Left renal pelvis (tissue), 4 donors: ENCODE measurements around the gene LRRC10. TPM values are rescaled to one million over a fixed set of nuclear protein-coding genes. Genes with fewer than 3 reads are reported as not detected.
A peak's percentile ranks its signal among the peaks of the same experiment; 100 is the strongest.

ENCODE experiments used
- DNase-seq, 4 donors: peaks; one replicate each; pipeline ENCODE4 v3.0.0-alpha.2; 2013; ENCODE audit warnings: low read depth in 4 of 4, low spot score in 3 of 4
- polyA plus RNA-seq, 4 donors: library from polyadenylated mRNA; unstranded; fragments of 120-200 nt; gene quantifications; one replicate each; pipeline ENCODE4 v1.2.1, GENCODE V29; 2013; ENCODE audit not compliant: insufficient read length in 4 of 4

The LRRC10 gene, protein sequence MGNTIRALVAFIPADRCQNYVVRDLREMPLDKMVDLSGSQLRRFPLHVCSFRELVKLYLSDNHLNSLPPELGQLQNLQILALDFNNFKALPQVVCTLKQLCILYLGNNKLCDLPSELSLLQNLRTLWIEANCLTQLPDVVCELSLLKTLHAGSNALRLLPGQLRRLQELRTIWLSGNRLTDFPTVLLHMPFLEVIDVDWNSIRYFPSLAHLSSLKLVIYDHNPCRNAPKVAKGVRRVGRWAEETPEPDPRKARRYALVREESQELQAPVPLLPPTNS
- polyA plus RNA-seq: not detected

DNA sequence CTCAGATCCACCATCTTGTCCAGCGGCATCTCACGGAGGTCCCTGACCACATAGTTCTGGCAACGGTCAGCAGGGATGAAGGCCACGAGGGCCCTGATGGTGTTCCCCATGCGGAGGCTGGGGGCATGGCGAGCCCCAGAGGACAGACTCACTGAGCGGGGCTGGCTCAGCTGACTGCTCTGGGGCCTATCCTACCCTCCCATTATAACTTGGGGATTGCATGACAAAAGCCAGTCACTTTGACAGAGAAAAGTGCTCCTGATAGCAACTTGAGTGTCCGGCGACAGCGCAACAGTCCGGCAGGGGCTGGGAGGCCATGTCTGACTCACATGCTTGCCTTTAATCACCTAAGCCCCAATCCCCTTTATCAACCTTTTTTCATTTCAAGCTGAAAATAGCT is at the start of gene LRRC10:
TSS of gene LRRC10 (minus strand) at position 179 of the 400 bp plus-strand sequence. CDS start at position 110, 69 bp downstream.
- no peak for DNase-seq

DNA sequence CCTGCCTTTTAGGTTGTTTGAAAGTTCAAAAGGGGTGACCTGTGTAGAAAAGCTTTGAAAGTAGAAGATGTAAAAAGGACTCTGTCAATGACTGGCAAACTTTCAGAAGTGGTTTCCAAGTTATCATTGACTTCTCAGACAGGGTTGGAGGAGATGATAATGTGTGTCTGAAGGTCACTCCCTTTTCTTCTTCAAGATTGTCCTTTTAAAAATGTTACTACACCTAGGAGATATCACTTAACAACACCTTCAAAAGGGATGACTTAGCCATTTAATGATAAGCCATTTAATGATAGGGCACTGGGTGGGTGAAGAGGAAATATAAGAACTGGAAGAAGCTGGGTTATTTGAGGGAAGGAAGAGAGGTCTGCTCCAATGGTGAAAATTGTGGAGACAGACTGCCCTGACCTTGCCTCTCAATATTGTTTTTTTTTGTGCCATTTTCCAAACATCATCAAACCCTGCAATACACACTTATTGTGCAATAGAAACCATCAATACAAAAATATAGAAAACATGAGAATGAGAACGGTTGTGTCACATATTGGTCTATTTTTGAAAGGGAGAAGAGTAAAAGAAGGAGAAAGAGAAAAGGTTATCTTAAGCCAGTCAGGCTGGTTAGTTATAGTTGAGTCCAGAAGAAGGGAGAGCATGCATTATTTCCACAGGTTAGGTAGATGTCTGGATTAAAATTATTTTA is 49.6 kb upstream of the LRRC10 start:
- no peak for DNase-seq

DNA sequence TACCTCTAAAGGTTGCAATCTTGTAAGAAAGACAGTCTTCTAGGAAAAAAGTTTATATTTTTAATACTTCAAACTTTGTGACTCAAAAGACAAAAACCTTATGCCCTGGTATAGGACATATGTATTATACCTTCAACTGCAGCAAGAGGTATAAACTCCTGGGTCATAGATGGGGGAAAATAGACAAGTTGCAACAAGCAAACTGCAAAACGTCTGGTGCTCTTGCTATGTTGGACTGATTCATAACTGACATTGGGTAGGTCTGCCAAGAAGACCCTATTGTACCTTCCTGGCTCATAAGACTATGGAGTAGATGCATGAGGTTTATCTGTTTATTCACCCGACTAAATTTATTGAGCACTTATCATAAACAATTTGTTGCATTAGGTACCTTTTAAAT is 47.5 kb upstream of the LRRC10 start:
- DNase-seq: no peak

DNA sequence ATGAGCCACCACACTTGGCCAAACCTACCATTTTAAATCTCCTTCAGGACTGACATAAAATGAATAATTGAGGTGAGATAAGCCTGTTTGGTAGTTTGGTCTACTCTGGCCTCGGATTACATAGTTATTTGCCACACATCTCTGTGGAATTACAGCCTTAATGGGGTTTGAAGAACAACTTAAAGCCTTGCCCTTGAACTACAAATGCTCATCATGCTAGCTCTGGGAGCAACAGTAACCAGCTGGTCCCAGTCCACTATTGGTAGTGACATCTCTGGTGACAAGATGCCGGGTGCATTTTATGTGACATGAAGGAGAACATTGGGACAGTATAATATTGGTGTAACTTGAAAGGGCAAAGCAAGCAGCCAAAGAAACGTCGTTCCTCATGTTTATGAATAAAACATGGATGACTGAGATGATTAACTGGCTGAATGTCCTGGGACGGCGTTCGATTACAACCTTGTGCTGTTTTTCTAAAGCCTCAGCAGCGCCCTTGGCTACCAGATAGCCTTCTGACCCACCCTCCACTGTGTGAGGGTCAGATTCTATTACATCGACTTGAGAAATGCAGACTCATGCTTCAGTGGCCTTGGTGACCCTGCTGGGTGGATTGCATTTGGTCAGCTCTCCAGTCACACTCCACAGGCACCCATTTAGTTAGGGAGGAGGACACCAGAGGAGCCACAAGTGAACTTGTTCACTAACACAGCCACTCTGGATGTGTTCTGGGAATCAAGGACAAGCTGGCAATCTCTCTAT is 46.9 kb upstream of the LRRC10 start:
- DNase-seq: peak in 3 of 4 donors; percentile 12 to 58 (median 19)

DNA sequence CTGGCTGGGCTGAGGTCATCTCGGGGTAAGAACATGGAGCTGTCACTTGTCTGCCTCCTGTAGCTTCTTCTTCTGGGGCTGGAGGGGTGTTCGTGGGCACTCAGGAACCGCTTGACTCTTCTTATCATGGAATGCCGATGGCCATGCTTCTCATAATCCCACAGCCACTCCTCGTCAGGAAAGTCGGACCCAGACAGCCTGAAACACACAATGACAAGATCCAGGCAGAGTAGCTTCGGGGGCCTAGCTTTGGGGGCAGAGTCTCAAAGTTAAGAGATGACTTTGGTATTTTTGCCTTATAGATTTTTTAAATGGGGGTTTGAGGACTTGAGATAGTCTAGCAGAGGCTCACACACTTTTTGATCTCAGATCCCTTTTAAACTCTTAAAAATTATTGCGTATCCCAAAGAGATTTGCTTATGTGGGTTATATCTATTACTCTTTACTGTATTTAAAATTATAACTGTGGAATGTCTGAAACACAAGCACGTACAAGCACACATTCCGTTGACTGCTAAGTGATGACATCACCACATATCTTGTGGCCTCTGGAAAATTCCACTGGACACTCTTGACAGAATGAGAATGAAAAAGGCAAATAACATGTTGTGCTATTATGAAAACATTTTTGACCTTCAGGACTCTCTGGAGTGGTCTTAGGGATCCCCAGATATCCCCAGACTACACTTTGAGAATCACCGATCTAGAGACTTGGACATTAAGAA is 45.1 kb upstream of the LRRC10 start:
- DNase-seq: no peak

DNA sequence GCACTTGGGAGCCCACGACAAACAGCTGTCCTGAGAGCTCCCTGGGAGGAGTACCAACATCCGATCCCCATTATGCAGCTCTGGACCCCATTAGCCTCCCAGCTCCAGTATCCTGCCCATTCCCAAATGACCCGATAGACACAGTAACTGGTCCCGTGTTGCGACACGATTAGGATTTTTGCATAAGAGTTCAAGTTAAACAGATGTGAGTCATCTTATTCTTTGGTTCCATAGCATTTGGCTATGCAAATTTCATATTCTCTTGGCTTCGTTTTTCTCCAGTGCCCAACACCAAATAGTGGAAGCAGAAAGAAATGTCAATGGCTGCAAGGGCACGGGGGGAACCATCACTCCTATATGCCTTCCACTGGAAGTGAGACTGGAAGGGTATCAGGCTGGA is 43.0 kb upstream of the LRRC10 start:
- no peak for DNase-seq

DNA sequence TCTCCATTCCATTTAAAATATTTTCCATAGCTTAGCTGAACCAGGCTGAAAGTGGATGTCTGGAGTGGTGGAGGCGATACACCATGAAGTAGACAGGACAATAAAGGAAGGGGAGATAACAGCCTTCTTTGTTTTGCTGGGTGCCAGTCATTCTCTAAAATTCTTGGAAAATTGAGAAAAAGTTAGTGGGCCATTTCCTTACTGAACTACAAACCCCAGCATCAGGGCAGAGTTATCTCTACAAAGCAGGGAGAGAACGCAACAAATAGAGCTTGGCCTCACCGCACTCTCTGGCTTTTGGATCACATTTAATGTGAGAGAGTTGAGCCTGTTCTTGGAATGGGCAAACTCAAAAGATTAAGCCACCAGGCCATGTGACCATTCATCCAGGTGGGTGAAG is 41.2 kb upstream of the LRRC10 start:
- no peak for DNase-seq

DNA sequence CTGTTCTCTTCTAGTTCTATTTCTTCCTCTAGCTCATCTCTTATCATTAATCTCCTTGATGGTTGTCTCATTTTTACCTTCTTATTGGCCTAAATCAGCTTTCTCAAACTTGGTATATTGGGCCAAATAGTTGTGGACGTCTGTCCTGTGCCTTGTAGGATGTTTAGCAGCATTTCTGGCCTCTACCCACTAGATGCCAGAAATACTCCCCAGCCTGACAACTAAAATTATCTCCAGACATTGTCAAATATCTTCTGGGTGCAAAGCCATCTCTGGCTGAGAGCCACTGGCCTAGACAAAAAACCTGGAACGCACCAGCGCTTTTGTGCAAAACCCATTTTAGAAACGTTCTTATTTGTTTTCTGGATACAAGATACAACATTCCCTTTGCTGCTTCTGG is 38.8 kb upstream of the LRRC10 start:
- DNase-seq: no peak

DNA sequence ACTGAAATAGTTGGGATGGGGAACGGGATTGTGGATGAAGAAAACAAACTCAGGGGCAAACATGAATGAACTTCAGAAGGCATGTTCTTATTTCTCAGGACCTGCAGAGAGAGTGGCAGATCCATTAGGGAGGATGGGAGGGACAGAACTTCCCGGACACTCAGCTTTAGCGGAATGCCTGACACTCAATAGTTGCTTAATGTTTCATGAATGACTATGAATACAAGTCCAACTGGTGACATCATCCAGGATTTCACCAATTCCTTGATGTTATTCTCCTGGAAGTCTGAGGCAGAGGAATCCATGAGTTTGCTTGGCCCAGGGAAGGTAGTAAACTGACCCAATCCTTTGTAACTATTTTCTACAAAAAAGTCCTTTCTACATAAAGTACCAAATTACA is 37.8 kb upstream of the LRRC10 start:
- no peak for DNase-seq

DNA sequence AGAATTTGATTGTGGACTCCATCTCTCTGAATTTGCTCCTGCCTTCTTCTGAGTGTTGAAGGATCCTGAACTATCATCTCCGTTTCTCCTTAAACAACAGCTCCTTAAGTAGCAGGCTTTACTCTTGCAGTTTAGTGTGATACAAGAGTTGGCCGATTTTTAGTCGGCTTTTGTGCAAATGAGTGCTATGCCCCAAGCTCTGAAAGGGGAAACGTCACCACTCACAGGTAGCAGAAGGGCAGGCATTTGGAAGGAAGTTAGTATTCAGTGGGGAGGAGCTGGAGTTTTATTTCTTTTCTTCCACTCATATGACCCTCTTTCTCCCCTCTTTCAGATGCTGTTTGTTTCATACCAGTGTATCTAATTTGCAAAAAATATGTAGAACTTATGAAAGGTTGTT is 36.5 kb upstream of the LRRC10 start:
- DNase-seq: no peak

DNA sequence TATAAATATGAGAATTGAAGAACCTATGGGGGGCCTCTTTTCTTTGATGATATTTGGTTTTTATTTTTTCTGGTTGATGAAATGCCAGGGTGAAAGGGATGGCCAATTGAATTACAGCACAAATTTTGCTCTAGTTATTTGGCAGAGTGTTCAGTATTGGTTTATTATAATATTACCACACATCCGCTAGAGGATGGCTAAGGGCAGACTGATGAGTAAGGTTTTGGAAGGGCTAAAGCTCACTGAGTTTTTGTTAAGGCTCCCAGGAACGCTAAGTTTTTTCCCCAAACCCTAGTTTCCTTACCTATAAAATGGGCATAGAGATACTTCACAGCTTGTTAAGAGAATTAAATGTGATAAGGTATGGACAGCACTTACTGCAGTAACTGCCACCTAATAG is 34.3 kb upstream of the LRRC10 start:
- no peak for DNase-seq

DNA sequence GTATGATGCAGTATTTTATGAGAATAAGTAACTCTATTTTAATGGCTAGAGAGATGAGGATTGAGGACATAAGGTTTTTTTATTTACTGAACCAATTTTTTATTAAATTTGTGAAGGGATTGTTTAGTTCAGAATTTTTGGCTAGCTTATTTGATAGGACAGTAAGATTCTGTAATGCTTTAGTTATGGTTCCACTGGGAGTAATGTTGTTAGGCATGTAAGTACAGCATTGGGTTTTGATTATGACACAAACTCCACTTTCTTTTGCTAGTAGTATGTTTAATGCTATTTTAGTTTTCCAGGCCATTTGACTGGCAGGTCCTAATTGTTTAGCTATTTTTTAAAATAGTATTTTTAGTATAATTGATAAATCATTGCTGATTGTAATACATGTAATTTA is 33.8 kb upstream of the LRRC10 start:
- no peak for DNase-seq

DNA sequence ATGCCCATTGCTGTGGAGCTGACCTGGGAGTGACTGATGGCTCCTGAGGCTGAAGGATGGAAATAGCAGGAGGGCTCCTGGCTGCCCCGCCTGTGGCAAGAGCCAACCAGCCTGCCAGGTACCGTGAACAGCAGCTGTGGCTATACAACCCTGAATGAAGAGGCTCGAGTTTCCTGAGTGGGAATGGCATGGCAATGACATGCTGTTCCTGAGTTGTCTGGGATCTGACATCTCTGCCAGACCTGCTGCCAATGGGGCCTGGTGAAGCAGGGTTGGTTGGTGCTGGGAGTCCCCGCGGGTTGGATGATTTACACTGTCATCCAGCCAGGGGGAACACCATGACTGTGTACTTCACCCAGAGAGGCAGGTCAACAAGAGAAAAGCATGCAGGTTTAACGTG is 31.8 kb upstream of the LRRC10 start:
- no peak for DNase-seq

DNA sequence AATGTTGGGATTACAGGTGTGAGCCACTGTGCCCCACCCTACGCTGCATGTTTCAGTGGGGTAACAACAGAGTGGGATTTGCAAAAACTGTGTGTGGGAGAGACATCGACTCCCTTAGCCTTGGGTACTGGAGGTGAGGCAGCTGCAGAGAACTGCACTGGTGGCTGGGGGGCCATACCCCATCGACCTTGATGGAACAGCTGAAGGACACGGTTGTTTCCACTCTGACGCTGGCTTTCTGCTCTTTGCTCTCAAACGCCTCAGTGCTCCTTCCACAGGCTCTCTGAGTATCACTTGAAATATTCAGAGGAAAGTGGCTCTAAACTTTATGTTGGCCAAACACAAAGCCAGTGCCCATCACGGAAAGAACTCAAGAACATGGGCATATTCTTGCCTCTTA is 30.8 kb upstream of the LRRC10 start:
- no peak for DNase-seq

DNA sequence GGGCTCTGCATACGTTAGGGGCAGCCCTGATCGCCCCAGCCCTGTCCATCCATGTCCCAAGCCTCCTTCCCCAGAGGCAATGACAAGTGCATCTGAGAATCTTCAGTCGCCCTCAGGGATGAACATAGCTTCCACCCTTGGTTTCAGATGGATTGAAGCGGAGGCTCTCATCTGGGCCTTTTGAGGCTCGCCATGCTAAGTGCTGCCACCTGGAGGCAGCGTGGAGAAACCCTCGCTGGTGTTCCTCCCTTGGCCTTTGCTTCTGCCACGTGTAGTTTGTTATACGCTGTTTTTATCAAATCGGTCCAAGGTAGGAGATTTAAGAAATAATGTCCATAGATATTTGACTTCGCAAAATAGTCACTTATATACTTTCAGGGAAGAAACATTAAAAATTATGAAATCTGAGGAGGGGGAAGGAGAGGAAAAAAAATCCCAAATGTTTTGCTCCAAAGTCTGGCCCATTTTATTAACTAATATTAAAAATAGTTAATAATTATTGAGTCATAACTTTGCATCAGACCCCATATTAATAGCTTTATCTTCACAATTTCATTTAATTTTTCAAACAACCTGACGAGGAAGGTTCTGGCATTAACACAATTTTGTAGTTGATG is 28.8 kb upstream of the LRRC10 start:
- peak in 2 of 4 donors; percentile 10 to 33 for DNase-seq

DNA sequence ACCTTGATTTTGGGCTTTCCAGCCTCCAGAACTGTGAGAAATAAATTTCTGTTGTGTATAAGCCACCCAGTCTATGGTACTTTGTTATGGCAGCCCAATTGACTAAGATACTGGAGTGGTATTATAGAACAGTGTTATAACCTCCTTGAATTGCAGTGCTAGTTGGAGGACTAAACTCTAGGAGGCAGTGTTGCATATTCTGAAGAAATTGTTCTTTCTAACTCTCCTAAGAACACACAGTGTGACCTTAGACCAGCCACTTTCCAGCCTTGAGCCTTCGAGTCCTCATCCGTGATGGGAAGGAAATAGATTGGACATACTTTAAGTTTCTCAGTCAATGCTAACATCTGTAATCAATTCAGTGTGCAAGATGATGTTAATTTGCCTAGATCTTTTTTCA is 22.4 kb upstream of the LRRC10 start:
- no peak for DNase-seq

DNA sequence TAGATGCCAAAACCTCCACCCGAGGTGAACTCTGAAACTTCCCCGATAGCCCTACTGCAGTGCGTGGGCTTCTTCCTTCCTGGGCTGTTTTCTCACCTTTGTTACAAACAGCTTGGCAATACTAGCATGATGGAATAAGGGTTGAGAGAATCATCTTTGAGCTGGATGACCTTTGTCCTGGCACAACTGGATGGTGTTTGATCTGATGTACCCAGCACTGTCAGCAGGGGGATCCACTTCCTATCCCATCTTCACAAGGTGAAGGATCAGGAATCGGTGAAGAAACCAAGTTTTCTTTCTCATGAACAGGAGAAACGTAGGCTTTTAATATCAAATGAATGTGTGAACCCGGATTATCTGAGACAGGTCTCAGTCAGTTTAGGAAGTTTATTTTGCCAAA is 19.5 kb upstream of the LRRC10 start:
- no peak for DNase-seq

DNA sequence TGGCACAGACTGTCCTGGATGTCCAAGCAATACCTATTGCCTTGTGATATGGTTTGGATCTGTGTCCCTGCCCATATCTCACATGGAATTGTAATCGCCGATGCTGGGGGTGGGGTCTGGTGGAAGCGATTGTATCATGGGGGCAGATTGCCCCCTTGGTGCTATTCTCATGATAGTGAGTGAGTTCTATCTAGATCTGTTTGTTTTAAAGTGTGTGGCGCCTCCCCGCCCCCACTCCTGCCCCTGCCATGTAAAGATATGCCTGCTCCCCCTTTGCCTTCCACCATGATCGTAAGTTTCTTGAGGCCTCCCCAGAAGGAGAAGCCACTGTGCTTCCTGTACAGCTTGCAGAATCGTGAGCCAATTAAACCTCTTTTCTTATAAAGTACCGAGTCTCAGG is 16.8 kb upstream of the LRRC10 start:
- no peak for DNase-seq

DNA sequence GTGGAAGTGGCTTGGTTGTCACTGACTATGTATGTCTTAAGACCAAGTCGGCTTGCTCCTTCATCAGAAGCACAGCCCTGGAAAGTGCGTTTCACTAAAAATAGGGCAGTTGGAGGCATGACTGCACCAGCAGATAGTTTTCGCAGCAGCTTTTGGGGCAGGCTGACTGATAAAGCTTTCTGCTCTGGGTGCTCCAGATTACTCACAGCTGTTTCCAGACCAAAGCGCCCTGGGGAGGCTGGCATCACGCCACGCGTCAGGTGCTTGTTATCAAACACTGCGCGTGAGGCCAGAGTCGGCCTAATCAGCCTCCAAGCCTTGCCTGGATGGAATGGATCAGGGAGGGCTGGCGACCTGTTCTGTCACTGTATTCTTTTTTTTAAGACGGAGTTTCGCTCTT is 13.3 kb upstream of the LRRC10 start:
- no peak for DNase-seq

DNA sequence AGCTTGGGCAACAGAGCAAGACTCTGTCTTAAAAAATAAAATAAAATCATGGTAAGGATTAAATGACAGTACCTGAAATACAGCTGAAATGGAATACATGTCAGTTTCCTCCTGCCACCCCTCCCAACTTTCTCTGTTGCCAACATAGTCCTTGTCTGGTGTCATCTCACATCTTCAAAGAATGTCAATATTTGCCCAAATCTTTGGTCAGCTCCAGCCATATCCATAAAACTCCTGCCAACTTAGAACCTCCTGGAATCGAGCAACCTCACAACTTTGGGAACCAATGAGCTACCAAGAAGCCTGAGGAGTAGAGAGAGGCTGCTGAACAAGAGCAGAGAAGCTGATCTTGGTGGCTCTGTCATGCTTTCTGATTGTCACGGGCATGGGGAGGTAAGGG is 10.8 kb upstream of the LRRC10 start:
- no peak for DNase-seq

DNA sequence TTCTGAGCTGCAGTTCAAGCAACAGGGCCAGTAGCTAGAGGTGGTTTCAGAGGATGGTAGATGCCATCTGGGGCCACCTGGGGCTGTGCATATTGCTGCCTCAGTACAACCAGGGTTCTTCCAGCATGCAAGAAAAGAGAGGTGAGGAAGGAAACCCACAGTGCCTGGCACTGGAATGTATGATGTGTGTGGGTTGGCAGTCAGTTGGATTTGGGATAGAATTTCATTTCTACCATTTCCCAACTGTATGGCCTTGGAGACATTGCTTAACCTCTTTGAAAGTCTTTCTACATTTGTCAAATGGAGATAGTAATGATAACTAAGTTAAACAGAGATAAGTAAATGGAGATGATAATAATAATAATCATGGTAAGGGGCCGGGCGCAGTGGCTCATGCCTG is 10.2 kb upstream of the LRRC10 start:
- DNase-seq: no peak
